RWPE2 (cell line): ENCODE measurements around the gene KLK10.

ENCODE experiments used
- ATAC-seq: fragments of 200-7000 bp; cut with Tn5 transposase; 3 replicates; pipeline ENCODE4 v1.9.1; 2021; ENCODE audit warnings: low read depth
- DNase-seq: peaks from one replicate; pipeline ENCODE4 v3.0.0-alpha.2; 2020; ENCODE audit warnings: low spot score
- H3K27ac ChIP-seq: fragments of 450-650 bp; 2 replicates; pipeline ENCODE4 v1.5.1; 2017; ENCODE audit warnings: mild to moderate bottlenecking; ENCODE audit not compliant: poor library complexity, severe bottlenecking
- H3K27me3 ChIP-seq: fragments of 250-450 bp; sonication (Bioruptor Pico); 2 replicates; pipeline ENCODE4 v1.5.1; 2021; ENCODE audit warnings: mild to moderate bottlenecking, moderate library complexity; ENCODE audit not compliant: insufficient read depth, poor library complexity, severe bottlenecking
- H3K36me3 ChIP-seq: fragments of 250-450 bp; sonication (Bioruptor Pico); 2 replicates; pipeline ENCODE4 v1.5.1; 2020; ENCODE audit warnings: low read depth, mild to moderate bottlenecking, moderate library complexity
- H3K4me1 ChIP-seq: fragments of 250-450 bp; sonication (Bioruptor Pico); 2 replicates; pipeline ENCODE4 v1.5.1; 2021; ENCODE audit warnings: mild to moderate bottlenecking, moderate library complexity; ENCODE audit not compliant: insufficient read depth, poor library complexity, severe bottlenecking
- H3K4me3 ChIP-seq: fragments of 250-450 bp; sonication (Bioruptor Pico); 2 replicates; pipeline ENCODE4 v1.5.1; 2021; ENCODE audit warnings: mild to moderate bottlenecking, moderate library complexity; ENCODE audit not compliant: severe bottlenecking
- H3K9me3 ChIP-seq: fragments of 250-450 bp; sonication (Bioruptor Pico); 2 replicates; pipeline ENCODE4 v1.5.1; 2021; ENCODE audit warnings: mild to moderate bottlenecking, moderate library complexity; ENCODE audit not compliant: severe bottlenecking
- TF ChIP-seq, protein P1 (sequence below): fragments of 450-650 bp; IDR thresholded peaks from one replicate; pipeline ENCODE4 v1.5.1; 2017; ENCODE audit warnings: mild to moderate bottlenecking, moderate library complexity; ENCODE audit not compliant: poor library complexity, severe bottlenecking

KLK10 gene

DNA sequence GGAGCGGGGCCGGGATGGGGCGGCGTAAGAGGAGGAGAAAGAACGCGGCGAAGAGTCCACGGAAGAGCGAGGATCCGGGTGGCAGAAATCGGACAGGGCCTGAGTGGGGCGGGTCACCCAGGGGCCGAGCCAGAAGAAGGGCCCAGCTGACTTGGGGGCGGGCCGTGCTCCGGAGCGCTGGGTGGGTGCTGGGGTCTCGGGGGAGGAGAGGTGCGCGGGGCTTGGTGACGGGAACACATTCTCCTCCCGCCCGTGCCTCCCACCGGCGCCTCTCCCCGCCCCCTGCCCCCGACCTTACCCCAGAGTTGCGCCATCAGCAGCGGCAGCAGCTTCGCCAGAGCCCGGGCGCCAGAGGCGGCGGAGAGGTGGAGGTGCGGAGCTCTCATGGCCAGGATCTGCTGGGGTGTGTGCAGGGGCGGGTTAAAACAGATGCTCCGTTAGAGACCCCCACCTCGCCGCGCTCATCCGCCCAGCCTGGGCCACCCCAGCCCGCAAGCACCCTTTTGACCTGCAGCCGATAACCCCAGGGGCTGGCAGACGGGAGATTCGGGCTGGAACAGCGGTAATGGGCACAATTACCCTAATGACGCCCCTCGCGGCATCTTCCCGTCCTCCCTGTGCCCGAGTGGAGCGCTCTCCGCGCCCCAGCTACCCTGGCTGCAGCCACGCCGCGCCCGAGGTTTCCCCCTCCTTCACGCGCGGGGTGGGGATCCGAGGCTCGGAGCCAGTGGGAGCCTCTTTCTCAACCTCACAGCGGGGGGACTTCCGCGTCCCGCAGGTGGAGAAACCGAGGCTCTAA is 565 bp downstream of the KLK10 start:
- TF ChIP-seq, protein P1, sequence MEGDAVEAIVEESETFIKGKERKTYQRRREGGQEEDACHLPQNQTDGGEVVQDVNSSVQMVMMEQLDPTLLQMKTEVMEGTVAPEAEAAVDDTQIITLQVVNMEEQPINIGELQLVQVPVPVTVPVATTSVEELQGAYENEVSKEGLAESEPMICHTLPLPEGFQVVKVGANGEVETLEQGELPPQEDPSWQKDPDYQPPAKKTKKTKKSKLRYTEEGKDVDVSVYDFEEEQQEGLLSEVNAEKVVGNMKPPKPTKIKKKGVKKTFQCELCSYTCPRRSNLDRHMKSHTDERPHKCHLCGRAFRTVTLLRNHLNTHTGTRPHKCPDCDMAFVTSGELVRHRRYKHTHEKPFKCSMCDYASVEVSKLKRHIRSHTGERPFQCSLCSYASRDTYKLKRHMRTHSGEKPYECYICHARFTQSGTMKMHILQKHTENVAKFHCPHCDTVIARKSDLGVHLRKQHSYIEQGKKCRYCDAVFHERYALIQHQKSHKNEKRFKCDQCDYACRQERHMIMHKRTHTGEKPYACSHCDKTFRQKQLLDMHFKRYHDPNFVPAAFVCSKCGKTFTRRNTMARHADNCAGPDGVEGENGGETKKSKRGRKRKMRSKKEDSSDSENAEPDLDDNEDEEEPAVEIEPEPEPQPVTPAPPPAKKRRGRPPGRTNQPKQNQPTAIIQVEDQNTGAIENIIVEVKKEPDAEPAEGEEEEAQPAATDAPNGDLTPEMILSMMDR: no peak
- no peak for DNase-seq
- Histone ChIP-seq H3K9me3 (no peaks in the 10 kb centered on the region), H3K36me3 (no peaks in the 10 kb centered on the region), H3K4me1 (no peaks in the 10 kb centered on the region), H3K27me3 (peaks cover 31% of the 10 kb centered on the region), H3K27ac (no peak overlapping the region), H3K4me3 (peak overlapping the region; percentile 11)
- 0 out of 3 replicates have a peak, but pooled peaks have one; percentile 26 for ATAC-seq

DNA sequence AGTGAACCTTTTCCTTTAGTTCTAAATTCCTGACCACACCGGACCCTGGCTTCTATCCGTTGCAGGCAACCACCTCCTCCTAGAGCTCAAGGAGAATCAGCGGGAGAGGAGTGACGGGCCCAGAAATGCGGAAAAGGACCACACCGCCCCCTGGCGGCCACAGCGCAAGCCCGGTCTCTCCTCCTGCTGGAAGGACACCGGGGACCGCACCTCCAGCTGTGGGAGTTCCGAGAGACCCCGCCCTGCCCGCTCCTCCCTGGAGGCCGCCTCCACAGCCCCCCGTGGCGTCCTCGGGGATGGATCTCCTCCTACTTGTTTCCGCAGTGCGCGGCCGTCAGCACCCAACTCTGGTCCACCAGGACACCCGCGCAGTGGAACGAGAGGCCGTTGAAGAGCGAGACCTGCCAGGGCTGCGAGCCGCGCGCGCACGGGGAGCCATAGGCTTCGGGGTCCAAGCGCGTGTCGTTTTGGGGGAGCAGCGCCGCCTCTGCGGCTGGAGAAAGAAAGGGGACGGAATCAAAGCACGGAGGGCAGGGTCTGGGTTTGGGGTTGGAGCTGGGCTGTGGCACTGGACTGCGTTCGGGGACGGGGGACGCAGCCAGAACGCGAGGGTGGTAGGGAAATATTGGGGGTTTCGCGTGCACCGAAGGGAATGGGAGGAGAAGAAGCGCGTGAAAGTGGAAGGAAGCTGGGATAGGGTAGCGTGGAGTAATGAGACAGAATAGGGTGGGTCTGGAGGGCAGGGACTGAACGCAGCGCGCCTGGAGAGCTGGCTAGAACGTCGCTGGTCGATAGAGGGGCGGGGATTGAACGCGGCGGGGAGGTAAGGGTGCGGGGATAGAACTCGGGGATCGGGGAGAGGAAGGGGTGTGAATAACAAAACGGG is 2.5 kb downstream of the KLK10 start:
- DNase-seq: peak; percentile 74
- TF ChIP-seq, protein P1: peak; percentile 91
- Histone ChIP-seq H3K27me3 (peaks cover 31% of the 10 kb centered on the region), H3K36me3 (no peaks in the 10 kb centered on the region), H3K27ac (no peak overlapping the region), H3K9me3 (no peaks in the 10 kb centered on the region), H3K4me3 (peak overlapping the region; percentile 22), H3K4me1 (no peaks in the 10 kb centered on the region)
- ATAC-seq: peak; percentile 70

DNA sequence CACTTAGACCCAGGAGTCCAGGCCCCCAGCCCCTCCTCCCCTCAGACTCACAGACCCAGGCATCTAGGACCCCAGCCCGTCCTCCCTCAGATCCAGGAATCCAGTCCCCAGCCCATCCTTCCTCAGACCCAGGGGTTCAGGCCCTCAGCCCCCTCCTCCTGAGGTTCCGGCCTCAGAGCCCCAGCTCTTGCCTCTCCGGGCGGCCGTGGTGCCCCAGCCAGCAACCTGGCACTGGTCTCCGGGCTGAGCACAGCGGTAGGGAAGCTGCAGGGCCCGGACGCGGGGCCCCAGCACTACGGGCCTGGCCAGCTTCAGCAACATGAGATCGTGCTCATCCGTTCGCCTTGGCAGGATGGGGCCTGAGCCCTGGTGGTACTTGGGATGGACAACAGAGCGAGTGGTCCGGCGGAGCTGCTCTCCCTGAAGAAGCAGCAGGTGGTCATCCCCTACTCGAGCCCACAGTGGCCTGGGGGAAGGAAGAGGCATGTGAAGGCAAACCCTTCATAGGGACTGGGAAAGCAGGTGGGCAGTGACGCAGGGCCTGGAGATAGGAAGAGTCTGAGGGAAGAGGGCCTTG is 3.7 kb downstream of the KLK10 start:
- no peak for DNase-seq
- no peak overlapping the region for H3K27ac ChIP-seq
- H3K4me1 ChIP-seq: peaks cover 2% of the 10 kb centered on the region
- no peaks in the 10 kb centered on the region for H3K9me3 ChIP-seq
- TF ChIP-seq, protein P1: no peak
- no peak overlapping the region for H3K4me3 ChIP-seq
- no peak for ATAC-seq
- H3K27me3 ChIP-seq: peaks cover 31% of the 10 kb centered on the region
- no peaks in the 10 kb centered on the region for H3K36me3 ChIP-seq

DNA sequence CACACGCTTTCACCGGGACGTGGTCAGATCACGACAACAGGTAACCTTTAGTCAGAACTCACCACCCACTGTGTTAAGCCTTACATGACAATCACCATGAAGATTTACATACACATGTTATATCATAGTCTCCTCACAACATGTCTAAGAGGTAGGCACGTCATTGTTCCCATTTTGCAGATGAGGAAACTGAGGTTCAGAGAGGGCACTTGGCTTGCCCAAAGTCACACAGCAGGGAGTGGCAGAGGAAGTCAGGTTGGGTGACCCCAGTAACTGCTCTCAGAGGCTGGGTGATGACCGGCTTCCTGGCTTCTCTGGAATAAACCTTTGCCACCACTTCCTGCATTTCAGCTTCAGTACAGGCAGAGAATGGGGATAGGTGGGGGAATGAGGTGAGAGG is 5.3 kb downstream of the KLK10 start:
- TF ChIP-seq, protein P1: no peak
- no peaks in the 10 kb centered on the region for H3K36me3 ChIP-seq
- DNase-seq (no peak), ATAC-seq (no peak)
- no peak overlapping the region for H3K4me3 ChIP-seq
- H3K27ac ChIP-seq: no peak overlapping the region
- peaks cover 22% of the 10 kb centered on the region for H3K27me3 ChIP-seq
- no peaks in the 10 kb centered on the region for H3K9me3 ChIP-seq
- peaks cover 17% of the 10 kb centered on the region for H3K4me1 ChIP-seq
